KMS-11 (cell line): Measurements from ENCODE around the gene ANKRD26.

Experiments
- H2AFZ ChIP-seq: fragments of 200-600 bp; sonication (generic); 2 replicates; pipeline ENCODE4 v1.6.1; 2016; ENCODE audit warnings: antibody characterized with exemption, mixed run types, low read depth
- H3K27ac ChIP-seq: fragments of 200-600 bp; sonication (generic); 2 replicates; pipeline ENCODE4 v1.6.1; 2016; ENCODE audit warnings: mild to moderate bottlenecking, mixed run types
- H3K27me3 ChIP-seq: fragments of 200-600 bp; sonication (generic); 2 replicates; pipeline ENCODE4 v1.6.1; 2017; ENCODE audit warnings: mild to moderate bottlenecking, low read depth, mixed run types, moderate library complexity; ENCODE audit not compliant: insufficient read depth
- H3K36me3 ChIP-seq: fragments of 200-600 bp; sonication (generic); 2 replicates; pipeline ENCODE4 v1.6.1; 2017; ENCODE audit warnings: mild to moderate bottlenecking, mixed run types; ENCODE audit not compliant: insufficient read depth
- H3K4me1 ChIP-seq: fragments of 200-600 bp; sonication (generic); 2 replicates; pipeline ENCODE4 v1.6.1; 2016; ENCODE audit warnings: mild to moderate bottlenecking, low read depth, mixed run types; ENCODE audit not compliant: poor library complexity, severe bottlenecking
- H3K4me2 ChIP-seq: fragments of 200-600 bp; sonication (generic); 2 replicates; pipeline ENCODE4 v1.7.0; 2016; ENCODE audit warnings: mild to moderate bottlenecking, mixed run types
- H3K4me3 ChIP-seq: fragments of 200-600 bp; sonication (generic); IDR thresholded peaks from 2 replicates; pipeline ENCODE4 v1.6.1; 2017; ENCODE audit warnings: low read depth, low read length, mixed read lengths; ENCODE audit not compliant: insufficient read depth
- H3K79me2 ChIP-seq: fragments of 200-600 bp; sonication (generic); 2 replicates; pipeline ENCODE4 v1.6.1; 2016; ENCODE audit warnings: low read depth, mixed run types; ENCODE audit not compliant: insufficient read depth
- H3K9ac ChIP-seq: fragments of 200-600 bp; sonication (generic); 2 replicates; pipeline ENCODE4 v1.6.1; 2016; ENCODE audit warnings: mild to moderate bottlenecking, mixed run types
- H4K20me1 ChIP-seq: fragments of 200-600 bp; sonication (generic); 2 replicates; pipeline ENCODE4 v1.6.1; 2016; ENCODE audit warnings: mild to moderate bottlenecking, mixed run types; ENCODE audit not compliant: insufficient read depth
- TF ChIP-seq, protein P1 (sequence below): fragments of 200-600 bp; sonication (generic); conservative IDR thresholded peaks from 2 replicates; pipeline ENCODE4 v1.6.1; 2017; ENCODE audit warnings: low read depth, mild to moderate bottlenecking, antibody characterized with exemption, low read length, moderate library complexity, mixed read lengths

The ANKRD26 gene

DNA sequence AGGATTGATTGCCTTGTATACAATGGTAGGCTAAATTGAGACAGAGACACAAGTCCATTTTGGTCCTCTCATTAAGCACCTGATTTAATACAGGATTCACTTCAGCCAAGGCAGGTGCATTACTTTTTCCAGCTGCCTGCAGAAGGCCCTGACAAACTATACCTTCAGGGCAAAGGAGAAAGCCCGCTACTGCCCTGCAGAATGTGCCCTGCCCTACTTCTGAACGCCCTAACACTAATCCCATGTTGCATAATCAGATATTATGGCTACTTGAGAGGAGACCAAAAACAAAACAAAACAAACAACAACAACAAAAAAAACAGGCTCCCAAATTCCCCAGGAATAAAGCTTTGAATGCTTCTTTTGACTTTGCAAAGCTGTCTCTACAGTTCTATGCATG is 122.7 kb downstream of the ANKRD26 start:
- no peaks in the 10 kb centered on the region for H4K20me1 ChIP-seq
- no peaks in the 10 kb centered on the region for H3K27me3 ChIP-seq
- H3K4me1 ChIP-seq: no peaks in the 10 kb centered on the region
- H2AFZ ChIP-seq: no peak overlapping the region
- H3K27ac ChIP-seq: no peak overlapping the region
- no peaks in the 10 kb centered on the region for H3K36me3 ChIP-seq
- H3K79me2 ChIP-seq: no peaks in the 10 kb centered on the region
- H3K9ac ChIP-seq: no peak overlapping the region
- no peak overlapping the region for H3K4me3 ChIP-seq
- no peak overlapping the region for H3K4me2 ChIP-seq
- TF ChIP-seq, protein P1, sequence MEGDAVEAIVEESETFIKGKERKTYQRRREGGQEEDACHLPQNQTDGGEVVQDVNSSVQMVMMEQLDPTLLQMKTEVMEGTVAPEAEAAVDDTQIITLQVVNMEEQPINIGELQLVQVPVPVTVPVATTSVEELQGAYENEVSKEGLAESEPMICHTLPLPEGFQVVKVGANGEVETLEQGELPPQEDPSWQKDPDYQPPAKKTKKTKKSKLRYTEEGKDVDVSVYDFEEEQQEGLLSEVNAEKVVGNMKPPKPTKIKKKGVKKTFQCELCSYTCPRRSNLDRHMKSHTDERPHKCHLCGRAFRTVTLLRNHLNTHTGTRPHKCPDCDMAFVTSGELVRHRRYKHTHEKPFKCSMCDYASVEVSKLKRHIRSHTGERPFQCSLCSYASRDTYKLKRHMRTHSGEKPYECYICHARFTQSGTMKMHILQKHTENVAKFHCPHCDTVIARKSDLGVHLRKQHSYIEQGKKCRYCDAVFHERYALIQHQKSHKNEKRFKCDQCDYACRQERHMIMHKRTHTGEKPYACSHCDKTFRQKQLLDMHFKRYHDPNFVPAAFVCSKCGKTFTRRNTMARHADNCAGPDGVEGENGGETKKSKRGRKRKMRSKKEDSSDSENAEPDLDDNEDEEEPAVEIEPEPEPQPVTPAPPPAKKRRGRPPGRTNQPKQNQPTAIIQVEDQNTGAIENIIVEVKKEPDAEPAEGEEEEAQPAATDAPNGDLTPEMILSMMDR: no peak

DNA sequence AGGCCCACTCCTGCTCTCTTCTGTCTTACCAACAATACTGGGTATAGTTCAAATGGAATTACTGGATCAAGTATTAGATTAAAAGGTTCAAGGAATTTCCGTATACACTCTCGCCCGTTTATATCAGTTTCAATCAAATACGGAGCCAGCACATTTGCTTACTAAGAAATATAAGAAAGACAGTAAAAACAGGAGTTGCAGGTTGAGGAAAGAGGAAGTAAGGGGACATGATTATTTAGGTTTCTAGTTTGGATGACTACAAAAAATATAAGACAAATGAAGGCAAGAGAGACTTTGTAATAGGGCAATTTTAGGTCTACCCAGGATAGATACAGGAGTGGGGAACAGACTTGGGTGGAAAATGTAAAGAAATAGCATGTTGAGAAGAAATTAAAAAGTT is 129.6 kb downstream of the ANKRD26 start:
- no peak overlapping the region for H3K27ac ChIP-seq

DNA sequence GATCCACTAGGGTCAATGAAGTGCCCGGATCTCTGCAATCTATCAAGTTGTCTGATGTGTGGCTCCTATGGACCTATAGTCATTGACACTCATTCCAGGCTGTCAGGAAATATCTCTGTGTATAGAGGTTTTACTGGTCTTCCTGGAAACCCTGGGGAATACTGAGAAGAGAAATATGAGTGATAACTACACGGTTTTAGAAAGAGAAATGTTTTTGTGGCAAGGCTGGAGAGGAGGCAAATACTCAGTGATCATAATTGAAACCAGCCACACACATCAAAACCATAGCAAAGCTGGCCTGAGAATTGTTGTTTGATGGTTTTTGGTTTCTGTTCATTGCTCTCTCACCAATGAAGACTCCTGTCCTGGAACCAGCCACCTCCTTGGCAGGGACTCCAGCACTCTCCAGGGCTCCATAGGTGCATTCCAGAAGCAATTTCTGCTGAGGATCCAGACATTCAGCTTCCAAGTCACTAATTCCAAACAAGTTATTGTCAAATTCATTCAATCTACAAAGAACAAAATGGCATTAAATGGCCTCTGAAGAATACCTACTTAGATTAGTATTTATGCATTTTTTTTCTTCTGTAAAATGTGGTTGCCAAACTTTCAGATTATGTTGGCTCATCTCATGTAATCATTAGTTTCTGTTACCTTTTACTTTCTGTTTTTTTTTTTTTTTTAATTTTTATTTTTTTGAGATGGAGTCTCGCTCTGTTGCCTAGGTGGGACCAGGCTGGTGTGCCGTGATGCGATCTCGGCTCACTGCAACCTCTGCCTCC is 131.0 kb downstream of the ANKRD26 start:
- no peaks in the 10 kb centered on the region for H4K20me1 ChIP-seq
- H3K27ac ChIP-seq: no peak overlapping the region
- TF ChIP-seq, protein P1: no peak
- no peaks in the 10 kb centered on the region for H3K4me1 ChIP-seq
- no peak overlapping the region for H3K4me2 ChIP-seq
- H3K9ac ChIP-seq: no peak overlapping the region
- H3K79me2 ChIP-seq: no peaks in the 10 kb centered on the region
- no peaks in the 10 kb centered on the region for H3K36me3 ChIP-seq
- no peak overlapping the region for H2AFZ ChIP-seq
- no peak overlapping the region for H3K4me3 ChIP-seq
- no peaks in the 10 kb centered on the region for H3K27me3 ChIP-seq

More for the DNA sequence above, 129.6 kb downstream of the ANKRD26 start:
- Histone ChIP-seq H3K4me1 (no peaks in the 10 kb centered on the region), H3K36me3 (no peaks in the 10 kb centered on the region), H4K20me1 (no peaks in the 10 kb centered on the region), H3K4me2 (no peak overlapping the region), H3K9ac (no peak overlapping the region), H3K79me2 (no peaks in the 10 kb centered on the region), H3K27me3 (no peaks in the 10 kb centered on the region), H3K4me3 (no peak overlapping the region), H2AFZ (no peak overlapping the region)
- TF ChIP-seq, protein P1: no peak

DNA sequence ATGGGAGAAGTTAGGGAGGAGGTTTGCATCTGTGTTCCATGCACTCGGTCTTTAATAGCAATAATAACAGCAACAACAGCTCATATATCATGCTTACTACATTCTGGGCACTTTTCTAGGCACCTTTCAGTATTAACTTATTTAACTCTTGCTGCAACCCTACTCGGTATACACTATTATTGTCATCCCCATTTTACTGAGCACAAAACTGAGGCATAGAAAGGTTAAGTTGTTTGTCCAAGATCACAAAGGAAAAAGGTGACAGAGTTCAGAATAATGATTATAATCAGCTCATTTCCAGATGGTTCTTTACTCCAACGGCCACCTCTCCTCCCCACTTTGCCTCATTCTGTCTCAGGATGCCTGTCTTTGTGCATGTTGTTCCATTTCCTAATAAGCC is 137.5 kb downstream of the ANKRD26 start:
- no peaks in the 10 kb centered on the region for H3K4me1 ChIP-seq
- TF ChIP-seq, protein P1: no peak
- no peak overlapping the region for H3K4me3 ChIP-seq
- no peak overlapping the region for H3K9ac ChIP-seq
- H3K36me3 ChIP-seq: no peaks in the 10 kb centered on the region
- H3K27ac ChIP-seq: no peak overlapping the region
- H4K20me1 ChIP-seq: no peaks in the 10 kb centered on the region
- no peaks in the 10 kb centered on the region for H3K27me3 ChIP-seq
- H3K4me2 ChIP-seq: no peak overlapping the region
- no peak overlapping the region for H2AFZ ChIP-seq
- H3K79me2 ChIP-seq: no peaks in the 10 kb centered on the region
